ENCODE measurements around the gene ENTPD5.
"Not testable (repeated sequence)": the region's sequence is repeated elsewhere in the genome, so short reads cannot be mapped to it uniquely, and the experiment has no call there.

ENTPD5 gene

GRCh38 chr14:73997108-73997943, 21.8 kb downstream of the ENTPD5 start:
- Histone ChIP-seq H3K4me1 (ENCODE audit: control insufficient read depth, low read depth, low read length) (no peaks in the 10 kb centered on the region), H3K9me3 (ENCODE audit: control insufficient read depth, low read depth, low read length) (no peaks in the 10 kb centered on the region), H3K27ac (ENCODE audit: low read length) (no peak overlapping the region), H3K27me3 (ENCODE audit: control insufficient read depth, insufficient read depth, low read length) (no peaks in the 10 kb centered on the region), H3K36me3 (ENCODE audit: control insufficient read depth, low read depth, low read length) (no peaks in the 10 kb centered on the region), H3K4me3 (ENCODE audit: low read length) (no peak overlapping the region), H3K9ac (ENCODE audit: low read length) (no peak overlapping the region)

GRCh38 chr14:73996731-73997107, 22.4 kb downstream of the ENTPD5 start:
- Histone ChIP-seq H3K4me3 (ENCODE audit: low read length) (no peak overlapping the region), H3K36me3 (ENCODE audit: control insufficient read depth, low read depth, low read length) (no peaks in the 10 kb centered on the region), H3K9ac (ENCODE audit: low read length) (no peak overlapping the region), H3K9me3 (ENCODE audit: control insufficient read depth, low read depth, low read length) (no peaks in the 10 kb centered on the region), H3K27me3 (ENCODE audit: control insufficient read depth, insufficient read depth, low read length) (no peaks in the 10 kb centered on the region), H3K27ac (ENCODE audit: low read length) (no peak overlapping the region), H3K4me1 (ENCODE audit: control insufficient read depth, low read depth, low read length) (no peaks in the 10 kb centered on the region)

GRCh38 chr14:73995977-73996378, 23.1 kb downstream of the ENTPD5 start:
- no peaks in the 10 kb centered on the region for H3K9me3 ChIP-seq (ENCODE audit: control insufficient read depth, low read depth, low read length)
- no peaks in the 10 kb centered on the region for H3K27me3 ChIP-seq (ENCODE audit: control insufficient read depth, insufficient read depth, low read length)
- no peaks in the 10 kb centered on the region for H3K36me3 ChIP-seq (ENCODE audit: control insufficient read depth, low read depth, low read length)
- H3K9ac ChIP-seq (ENCODE audit: low read length), result no peak overlapping the region
- no peak overlapping the region for H3K27ac ChIP-seq (ENCODE audit: low read length)
- H3K4me1 ChIP-seq (ENCODE audit: control insufficient read depth, low read depth, low read length), result no peaks in the 10 kb centered on the region
- H3K4me3 ChIP-seq (ENCODE audit: low read length), result no peak overlapping the region

- not testable (repeated sequence) for H3K27me3 ChIP-seq (ENCODE audit: control insufficient read depth, insufficient read depth, low read length); H3K4me1 ChIP-seq (ENCODE audit: control insufficient read depth, low read depth, low read length); H3K9ac ChIP-seq (ENCODE audit: low read length); H3K9me3 ChIP-seq (ENCODE audit: control insufficient read depth, low read depth, low read length); H3K36me3 ChIP-seq (ENCODE audit: control insufficient read depth, low read depth, low read length); H3K4me3 ChIP-seq (ENCODE audit: low read length); H3K27ac ChIP-seq (ENCODE audit: low read length)
These were observed 24.2 kb downstream of the ENTPD5 start for GRCh38 chr14:73994926-73995325.

GRCh38 chr14:73991092-73991491, 28.0 kb downstream of the ENTPD5 start:
- H3K4me3 ChIP-seq (ENCODE audit: low read length), result no peak overlapping the region
- no peaks in the 10 kb centered on the region for H3K9me3 ChIP-seq (ENCODE audit: control insufficient read depth, low read depth, low read length)
- no peak overlapping the region for H3K9ac ChIP-seq (ENCODE audit: low read length)
- peaks cover 4% of the 10 kb centered on the region for H3K36me3 ChIP-seq (ENCODE audit: control insufficient read depth, low read depth, low read length)
- no peaks in the 10 kb centered on the region for H3K27me3 ChIP-seq (ENCODE audit: control insufficient read depth, insufficient read depth, low read length)
- no peaks in the 10 kb centered on the region for H3K4me1 ChIP-seq (ENCODE audit: control insufficient read depth, low read depth, low read length)
- no peak overlapping the region for H3K27ac ChIP-seq (ENCODE audit: low read length)

- H3K36me3 ChIP-seq (ENCODE audit: control insufficient read depth, low read depth, low read length); H3K4me3 ChIP-seq (ENCODE audit: low read length); H3K27me3 ChIP-seq (ENCODE audit: control insufficient read depth, insufficient read depth, low read length); H3K9me3 ChIP-seq (ENCODE audit: control insufficient read depth, low read depth, low read length); H3K4me1 ChIP-seq (ENCODE audit: control insufficient read depth, low read depth, low read length); H3K27ac ChIP-seq (ENCODE audit: low read length); H3K9ac ChIP-seq (ENCODE audit: low read length): not testable (repeated sequence)
These were observed 30.4 kb downstream of the ENTPD5 start for GRCh38 chr14:73988656-73989055.

- Histone ChIP-seq H3K9me3 (ENCODE audit: control insufficient read depth, low read depth, low read length) (no peaks in the 10 kb centered on the region), H3K27me3 (ENCODE audit: control insufficient read depth, insufficient read depth, low read length) (no peaks in the 10 kb centered on the region), H3K9ac (ENCODE audit: low read length) (no peak overlapping the region), H3K4me3 (ENCODE audit: low read length) (no peak overlapping the region), H3K27ac (ENCODE audit: low read length) (no peak overlapping the region), H3K4me1 (ENCODE audit: control insufficient read depth, low read depth, low read length) (no peaks in the 10 kb centered on the region), H3K36me3 (ENCODE audit: control insufficient read depth, low read depth, low read length) (peaks cover 4% of the 10 kb centered on the region)
These were observed 31.0 kb downstream of the ENTPD5 start for GRCh38 chr14:73988065-73988464.

- H3K27ac ChIP-seq (ENCODE audit: low read length), result no peak overlapping the region
- no peaks in the 10 kb centered on the region for H3K4me1 ChIP-seq (ENCODE audit: control insufficient read depth, low read depth, low read length)
- H3K27me3 ChIP-seq (ENCODE audit: control insufficient read depth, insufficient read depth, low read length), result no peaks in the 10 kb centered on the region
- H3K4me3 ChIP-seq (ENCODE audit: low read length), result no peak overlapping the region
- H3K9ac ChIP-seq (ENCODE audit: low read length), result no peak overlapping the region
- H3K36me3 ChIP-seq (ENCODE audit: control insufficient read depth, low read depth, low read length), result no peaks in the 10 kb centered on the region
- H3K9me3 ChIP-seq (ENCODE audit: control insufficient read depth, low read depth, low read length), result no peaks in the 10 kb centered on the region
These were observed 41.2 kb downstream of the ENTPD5 start for GRCh38 chr14:73977896-73978295.

GRCh38 chr14:73976125-73976524, 43.0 kb downstream of the ENTPD5 start:
- Histone ChIP-seq H3K36me3 (ENCODE audit: control insufficient read depth, low read depth, low read length) (no peaks in the 10 kb centered on the region), H3K27me3 (ENCODE audit: control insufficient read depth, insufficient read depth, low read length) (no peaks in the 10 kb centered on the region), H3K4me1 (ENCODE audit: control insufficient read depth, low read depth, low read length) (no peaks in the 10 kb centered on the region), H3K4me3 (ENCODE audit: low read length) (no peak overlapping the region), H3K27ac (ENCODE audit: low read length) (no peak overlapping the region), H3K9ac (ENCODE audit: low read length) (no peak overlapping the region), H3K9me3 (ENCODE audit: control insufficient read depth, low read depth, low read length) (no peaks in the 10 kb centered on the region)

- Histone ChIP-seq H3K9me3 (ENCODE audit: control insufficient read depth, low read depth, low read length) (no peaks in the 10 kb centered on the region), H3K27ac (ENCODE audit: low read length) (no peak overlapping the region), H3K9ac (ENCODE audit: low read length) (no peak overlapping the region), H3K27me3 (ENCODE audit: control insufficient read depth, insufficient read depth, low read length) (no peaks in the 10 kb centered on the region), H3K36me3 (ENCODE audit: control insufficient read depth, low read depth, low read length) (peaks cover 5% of the 10 kb centered on the region), H3K4me3 (ENCODE audit: low read length) (no peak overlapping the region), H3K4me1 (ENCODE audit: control insufficient read depth, low read depth, low read length) (no peaks in the 10 kb centered on the region)
These were observed 45.6 kb downstream of the ENTPD5 start for GRCh38 chr14:73973497-73973896.

- Histone ChIP-seq H3K36me3 (ENCODE audit: control insufficient read depth, low read depth, low read length) (peaks cover 5% of the 10 kb centered on the region), H3K27me3 (ENCODE audit: control insufficient read depth, insufficient read depth, low read length) (no peaks in the 10 kb centered on the region), H3K4me3 (ENCODE audit: low read length) (no peak overlapping the region), H3K27ac (ENCODE audit: low read length) (no peak overlapping the region), H3K9ac (ENCODE audit: low read length) (no peak overlapping the region), H3K4me1 (ENCODE audit: control insufficient read depth, low read depth, low read length) (no peaks in the 10 kb centered on the region), H3K9me3 (ENCODE audit: control insufficient read depth, low read depth, low read length) (no peaks in the 10 kb centered on the region)
These were observed 50.2 kb downstream of the ENTPD5 start for GRCh38 chr14:73968885-73969284.

- Histone ChIP-seq H3K27ac (ENCODE audit: low read length) (no peak overlapping the region), H3K9me3 (ENCODE audit: control insufficient read depth, low read depth, low read length) (no peaks in the 10 kb centered on the region), H3K36me3 (ENCODE audit: control insufficient read depth, low read depth, low read length) (peaks cover 16% of the 10 kb centered on the region), H3K4me1 (ENCODE audit: control insufficient read depth, low read depth, low read length) (no peaks in the 10 kb centered on the region), H3K9ac (ENCODE audit: low read length) (no peak overlapping the region), H3K27me3 (ENCODE audit: control insufficient read depth, insufficient read depth, low read length) (no peaks in the 10 kb centered on the region), H3K4me3 (ENCODE audit: low read length) (no peak overlapping the region)
These were observed 53.9 kb downstream of the ENTPD5 start for GRCh38 chr14:73965216-73965615.

Data from iPS-18a (cell line).